K562 (cell line): ENCODE results near the gene UNC45A. TPM values are rescaled to one million over a fixed set of nuclear protein-coding genes. Genes with fewer than 3 reads are reported as not detected.

Experiments
- ARID3B ChIP-seq: fragments of 250-450 bp; sonication (Bioruptor Pico); IDR thresholded peaks from 2 replicates; pipeline ENCODE4 v1.4.0; 2020; ENCODE audit warnings: borderline replicate concordance
- ATF6 ChIP-seq: sonication (generic); formaldehyde crosslinking; IDR thresholded peaks from 2 replicates; pipeline ENCODE4 v1.4.0; 2020; ENCODE audit warnings: mild to moderate bottlenecking, missing genetic modification reagents
- BRCA1 ChIP-seq, 2 experiments: fragments of 450-650 bp in 1 of 2; sonication (generic) in 1 of 2; formaldehyde crosslinking in 1 of 2; IDR thresholded peaks; 2 replicates each; pipeline versions ENCODE4 v1.5.0 to v1.6.1; 2017 to 2020; ENCODE audit warnings: mild to moderate bottlenecking in 1 of 2, missing genetic modification reagents in 1 of 2
- CCAR2 ChIP-seq: fragments of 200-400 bp; formaldehyde crosslinking; IDR thresholded peaks from 2 replicates; pipeline ENCODE4 v1.6.1; 2017; ENCODE audit warnings: mild to moderate bottlenecking, low read depth, low read length
- CHCHD3 ChIP-seq: fragments of 250-450 bp; sonication (Bioruptor Pico); IDR thresholded peaks from 2 replicates; pipeline ENCODE4 v2.1.2; 2022; ENCODE audit warnings: mild to moderate bottlenecking
- CREB3 ChIP-seq: fragments of 450-650 bp; conservative IDR thresholded peaks from 2 replicates; pipeline ENCODE4 v1.6.1; 2016; ENCODE audit warnings: missing genetic modification characterization, low read depth, mild to moderate bottlenecking, missing compliant biosample characterization, moderate library complexity
- FOS ChIP-seq: IDR thresholded peaks from 3 replicates; pipeline ENCODE4 v1.6.1; 2011; ENCODE audit not compliant: insufficient read length; ENCODE audit errors: extremely low read depth
- GTF2A2 ChIP-seq: IDR thresholded peaks from 2 replicates; pipeline ENCODE4 v1.6.1; 2016; ENCODE audit warnings: mild to moderate bottlenecking, missing genetic modification characterization, missing compliant biosample characterization
- HDAC6 ChIP-seq: IDR thresholded peaks from 2 replicates; pipeline ENCODE4 v1.6.1; 2012; ENCODE audit warnings: low read depth, mild to moderate bottlenecking, control low read depth, inconsistent platforms, low read length, moderate library complexity
- HNRNPL ChIP-seq: fragments of 200-400 bp; formaldehyde crosslinking; IDR thresholded peaks from 2 replicates; pipeline ENCODE4 v1.6.1; 2017; ENCODE audit warnings: low read depth, mild to moderate bottlenecking, low read length
- KLF1 ChIP-seq: fragments of 450-650 bp; IDR thresholded peaks from 2 replicates; pipeline ENCODE4 v1.6.1; 2016; ENCODE audit warnings: missing genetic modification characterization, missing compliant biosample characterization
- OTX1 ChIP-seq: fragments of 450-650 bp; formaldehyde crosslinking; IDR thresholded peaks from 2 replicates; pipeline ENCODE4 v1.4.0; 2022; ENCODE audit warnings: mild to moderate bottlenecking
- PHB ChIP-seq: fragments of 250-450 bp; sonication (Bioruptor Pico); IDR thresholded peaks from 2 replicates; pipeline ENCODE4 v1.5.0; 2021
- TOE1 ChIP-seq, 2 experiments: fragments of 450-650 bp in 1 of 2; sonication (generic) in 1 of 2; formaldehyde crosslinking in 1 of 2; IDR thresholded peaks; 2 replicates each; pipeline versions ENCODE4 v1.7.1 to v1.8.0; 2016 to 2022; ENCODE audit warnings: borderline replicate concordance in 2 of 2, mild to moderate bottlenecking in 2 of 2, antibody characterized with exemption in 1 of 2, inconsistent platforms in 1 of 2, low read depth in 1 of 2, missing genetic modification reagents in 1 of 2, moderate library complexity in 1 of 2
- USF2 ChIP-seq: sonication (generic); formaldehyde crosslinking; IDR thresholded peaks from 2 replicates; pipeline ENCODE4 v1.5.0; 2020; ENCODE audit warnings: missing genetic modification reagents
- XRCC3 ChIP-seq: fragments of 450-650 bp; IDR thresholded peaks from 2 replicates; pipeline ENCODE4 v1.6.1; 2017; ENCODE audit warnings: mild to moderate bottlenecking, moderate library complexity
- ZNF512 ChIP-seq: IDR thresholded peaks from 2 replicates; pipeline ENCODE4 v1.6.1; 2016; ENCODE audit warnings: missing genetic modification characterization, missing compliant biosample characterization
- polyA plus RNA-seq, 8 experiments: library from polyadenylated mRNA; depleted of rRNA in 4 of 8; stranded (reverse) in 5 of 8; unstranded in 3 of 8; fragments of >200 nt; fragmentation: Nextera tagmentation in 2 of 8; fragmentation: Illumina TruSeq in 1 of 8; extraction: Ambion mirVana in 2 of 8; extraction: Trizol in 1 of 8; gene quantifications; 2 replicates each; pipeline versions ENCODE4 v1.2.1 to v1.2.3, GENCODE V29; 2011 to 2014; ENCODE audit warnings: inconsistent platforms in 1 of 8, missing spikeins in 1 of 8
- total RNA-seq, 7 experiments: library from RNA; depleted of rRNA in 6 of 7; stranded (reverse); fragments of >200 nt in 6 of 7; fragmentation: Illumina TruSeq in 2 of 7; extraction: Trizol in 2 of 7; gene quantifications; 2 replicates each; pipeline versions ENCODE4 v1.2.1 to v1.2.3, GENCODE V29; 2011 to 2021; ENCODE audit warnings: low replicate concordance in 1 of 7

The UNC45A gene
- total and polyA plus RNA-seq, 9 of the 15 experiments (the other 6 are each of a cell fraction or from before 2014, with no cell fraction given): 22.4 to 79.3 (median 43.7) TPM

GRCh38 chr15:90931828-90932659 lies 3.0 kb upstream of the UNC45A start, which contains the start of gene HDDC3 (continued):
- TF ChIP-seq ARID3B (CRISPR knock-in tag) (no peak), ATF6 (no peak), USF2 (CRISPR knock-in tag) (no peak), BRCA1 (IDR thresholded peaks at IDR 0.05) (no peak), BRCA1 (CRISPR knock-in tag; IDR thresholded peaks at IDR 0.05) (no peak), HNRNPL (peak; percentile 59; the same call in 1 of the 2 replicates), FOS (no peak), OTX1 (CRISPR knock-in tag) (peak; percentile 35; the same call in 1 of the 2 replicates), GTF2A2 (tag) (no peak), XRCC3 (no peak), TOE1 (IDR thresholded peaks at IDR 0.05; ENCODE audit: borderline replicate concordance) (peak; percentile 29; the same call in 1 of the 2 replicates), TOE1 (CRISPR knock-in tag; IDR thresholded peaks at IDR 0.05; ENCODE audit: borderline replicate concordance, low read depth) (no peak; the same call in 1 of the 2 replicates), PHB (CRISPR knock-in tag) (no peak), KLF1 (tag) (no peak), HDAC6 (no peak), CHCHD3 (CRISPR knock-in tag) (no peak), CCAR2 (no peak), ZNF512 (tag) (no peak), CREB3 (0 out of 2 replicates have a peak, but pooled peaks have one; percentile 25)
